Right atrium auricular region (tissue), 2 donors: ENCODE results near the gene FGD4. TPM values are rescaled to one million over a fixed set of nuclear protein-coding genes. Genes with fewer than 3 reads are reported as not detected.
A peak's percentile ranks its signal among the peaks of the same experiment; 100 is the strongest.

Source experiments
- DNase-seq: peaks from one replicate; pipeline ENCODE4 v3.0.0-alpha.2; 2019; ENCODE audit warnings: low spot score
- H3K27ac ChIP-seq, 2 donors: fragments of 200-600 bp; sonication (generic); 1 replicate in 1 of 2; 2 replicates in 1 of 2; pipeline ENCODE4 v1.5.1; 2016 to 2019
- H3K27me3 ChIP-seq, 2 donors: fragments of 200-600 bp; sonication (generic); one replicate each; pipeline versions ENCODE4 v1.5.1 to v1.6.0; 2017 to 2019
- H3K36me3 ChIP-seq: fragments of 200-600 bp; sonication (generic); one replicate; pipeline ENCODE4 v1.5.1; 2016
- H3K4me1 ChIP-seq, 2 donors: fragments of 200-600 bp; sonication (generic); one replicate each; pipeline versions ENCODE4 v1.5.1 to v1.6.0; 2017 to 2019
- H3K4me3 ChIP-seq, 2 donors: fragments of 200-600 bp; sonication (generic); 1 replicate in 1 of 2; 2 replicates in 1 of 2; pipeline ENCODE4 v1.5.1; 2017 to 2019; ENCODE audit warnings: mild to moderate bottlenecking in 1 of 2, moderate library complexity in 1 of 2
- H3K9me3 ChIP-seq, 2 donors: fragments of 200-600 bp; sonication (generic); one replicate each; pipeline ENCODE4 v1.5.1; 2019
- CTCF ChIP-seq, 2 donors: fragments of 200-600 bp; sonication (generic); IDR thresholded peaks; one replicate each; pipeline ENCODE4 v1.5.1; 2019; ENCODE audit warnings: antibody characterized with exemption in 2 of 2
- total RNA-seq, 2 donors: library from RNA; depleted of rRNA; stranded (reverse); fragments of >200 nt; gene quantifications; one replicate each; pipeline ENCODE4 v1.1.0, GENCODE V29; 2016

The FGD4 gene
- total RNA-seq, 2 donors from 2014 or later = 13.5 to 16.2 TPM

GRCh38 chr12:32379213-32379612 is 20.1 kb upstream of the FGD4 start:
- H3K27me3 ChIP-seq = no peaks in the 10 kb centered on the region
- no peak overlapping the region for H3K4me3 ChIP-seq
- no peak for DNase-seq
- no peaks in the 10 kb centered on the region for H3K36me3 ChIP-seq
- no peak overlapping the region for H3K27ac ChIP-seq
- no peaks in the 10 kb centered on the region for H3K9me3 ChIP-seq
- no peaks in the 10 kb centered on the region for H3K4me1 ChIP-seq
- TF ChIP-seq CTCF (IDR thresholded peaks at IDR 0.05) = no peak

GRCh38 chr12:32379667-32380066 is 19.7 kb upstream of the FGD4 start:
- DNase-seq = no peak
- TF ChIP-seq CTCF (IDR thresholded peaks at IDR 0.05) = no peak
- no peak overlapping the region for H3K27ac ChIP-seq
- H3K36me3 ChIP-seq = no peaks in the 10 kb centered on the region
- H3K4me3 ChIP-seq = no peak overlapping the region
- H3K4me1 ChIP-seq = no peaks in the 10 kb centered on the region
- H3K27me3 ChIP-seq = no peaks in the 10 kb centered on the region
- H3K9me3 ChIP-seq = no peaks in the 10 kb centered on the region

- H3K4me3 ChIP-seq = no peak overlapping the region
- H3K27me3 ChIP-seq = no peaks in the 10 kb centered on the region
- H3K36me3 ChIP-seq = no peaks in the 10 kb centered on the region
- no peak for TF ChIP-seq CTCF (IDR thresholded peaks at IDR 0.05)
- H3K4me1 ChIP-seq = no peaks in the 10 kb centered on the region
- H3K9me3 ChIP-seq = no peaks in the 10 kb centered on the region
- DNase-seq = no peak
- H3K27ac ChIP-seq = no peak overlapping the region
Measured at GRCh38 chr12:32382226-32382625, 17.1 kb upstream of the FGD4 start.

- DNase-seq = no peak
- no peaks in the 10 kb centered on the region for H3K27me3 ChIP-seq
- H3K4me1 ChIP-seq = no peaks in the 10 kb centered on the region
- H3K4me3 ChIP-seq = peak overlapping the region; percentile 32 to 48
- TF ChIP-seq CTCF (IDR thresholded peaks at IDR 0.05) = no peak
- H3K36me3 ChIP-seq = no peaks in the 10 kb centered on the region
- H3K27ac ChIP-seq = peak overlapping the region in 1 of 2 donors; percentile 10
- H3K9me3 ChIP-seq = no peaks in the 10 kb centered on the region
Measured at GRCh38 chr12:32390572-32391219, 8.7 kb upstream of the FGD4 start.

GRCh38 chr12:32395026-32395425 is 4.3 kb upstream of the FGD4 start:
- Histone ChIP-seq H3K9me3 (no peaks in the 10 kb centered on the region), H3K27me3 (no peaks in the 10 kb centered on the region), H3K27ac (no peak overlapping the region), H3K36me3 (no peaks in the 10 kb centered on the region), H3K4me1 (peaks cover 0 to 7% of the 10 kb centered on the region in 2 donors), H3K4me3 (no peak overlapping the region)
- DNase-seq = no peak
- TF ChIP-seq CTCF (IDR thresholded peaks at IDR 0.05) = no peak

GRCh38 chr12:32397696-32398095 is 1.7 kb upstream of the FGD4 start:
- Histone ChIP-seq H3K4me3 (no peak overlapping the region), H3K9me3 (no peaks in the 10 kb centered on the region), H3K36me3 (no peaks in the 10 kb centered on the region), H3K27me3 (no peaks in the 10 kb centered on the region), H3K27ac (no peak overlapping the region), H3K4me1 (peaks cover 0 to 20% of the 10 kb centered on the region in 2 donors)
- no peak for TF ChIP-seq CTCF (IDR thresholded peaks at IDR 0.05)
- no peak for DNase-seq
